NT2/D1 (cell line): ENCODE measurements around the gene VAV3.

Source experiments
- DNase-seq: peaks from one replicate; pipeline ENCODE4 v3.0.0-alpha.2; 2011; ENCODE audit warnings: low read depth, low spot score
- H3K27me3 ChIP-seq: 2 replicates; pipeline ENCODE4 v1.6.0; 2011; ENCODE audit warnings: mild to moderate bottlenecking; ENCODE audit not compliant: insufficient read length, insufficient read depth
- H3K36me3 ChIP-seq: 2 replicates; pipeline ENCODE4 v1.6.1; 2011; ENCODE audit warnings: mild to moderate bottlenecking, low read length, mixed read lengths; ENCODE audit not compliant: insufficient read depth, insufficient read length
- H3K4me1 ChIP-seq: 2 replicates; pipeline ENCODE4 v1.5.1; 2011; ENCODE audit not compliant: insufficient read depth, insufficient read length
- H3K4me3 ChIP-seq: 2 replicates; pipeline ENCODE4 v1.5.1; 2011; ENCODE audit warnings: low read depth; ENCODE audit not compliant: insufficient read length
- H3K9ac ChIP-seq: 2 replicates; pipeline ENCODE4 v1.6.0; 2011; ENCODE audit warnings: low read depth; ENCODE audit not compliant: insufficient read length
- H3K9me3 ChIP-seq: 2 replicates; pipeline ENCODE4 v1.5.1; 2011; ENCODE audit warnings: mild to moderate bottlenecking, low read length; ENCODE audit not compliant: insufficient read depth
- SUZ12 ChIP-seq: IDR thresholded peaks from 2 replicates; pipeline ENCODE4 v1.6.1; 2011; ENCODE audit not compliant: insufficient read length, insufficient read depth; ENCODE audit errors: extremely low read depth
- YY1 ChIP-seq: IDR thresholded peaks from 2 replicates; pipeline ENCODE4 v1.6.1; 2011; ENCODE audit not compliant: insufficient read length, insufficient read depth
- ZNF274 ChIP-seq: IDR thresholded peaks from 2 replicates; pipeline ENCODE4 v1.6.1; 2011; ENCODE audit warnings: mild to moderate bottlenecking, low read depth, low read length

Gene VAV3

GRCh38 chr1:107919953-107920352 lies 45.0 kb downstream of the VAV3 start:
- no peak for DNase-seq
- no peaks in the 10 kb centered on the region for H3K4me1 ChIP-seq
- H3K36me3 ChIP-seq = no peaks in the 10 kb centered on the region
- no peak overlapping the region for H3K4me3 ChIP-seq
- no peak for TF ChIP-seq SUZ12
- no peak for TF ChIP-seq ZNF274
- no peak for TF ChIP-seq YY1
- no peaks in the 10 kb centered on the region for H3K9me3 ChIP-seq
- H3K9ac ChIP-seq = no peak overlapping the region
- H3K27me3 ChIP-seq = no peaks in the 10 kb centered on the region

GRCh38 chr1:107914119-107914765 lies 50.7 kb downstream of the VAV3 start:
- no peak for DNase-seq
- Histone ChIP-seq H3K4me3 (no peak overlapping the region), H3K36me3 (no peaks in the 10 kb centered on the region), H3K4me1 (no peaks in the 10 kb centered on the region), H3K27me3 (no peaks in the 10 kb centered on the region), H3K9ac (no peak overlapping the region), H3K9me3 (no peaks in the 10 kb centered on the region)
- TF ChIP-seq SUZ12 = no peak
- TF ChIP-seq ZNF274 = no peak
- no peak for TF ChIP-seq YY1

- Histone ChIP-seq H3K27me3 (no peaks in the 10 kb centered on the region), H3K36me3 (no peaks in the 10 kb centered on the region), H3K9ac (no peak overlapping the region), H3K4me1 (no peaks in the 10 kb centered on the region), H3K9me3 (no peaks in the 10 kb centered on the region), H3K4me3 (no peak overlapping the region)
- no peak for DNase-seq
- TF ChIP-seq SUZ12 = no peak
- no peak for TF ChIP-seq YY1
- no peak for TF ChIP-seq ZNF274
Measured at GRCh38 chr1:107912656-107913055, 52.3 kb downstream of the VAV3 start.

DNA sequence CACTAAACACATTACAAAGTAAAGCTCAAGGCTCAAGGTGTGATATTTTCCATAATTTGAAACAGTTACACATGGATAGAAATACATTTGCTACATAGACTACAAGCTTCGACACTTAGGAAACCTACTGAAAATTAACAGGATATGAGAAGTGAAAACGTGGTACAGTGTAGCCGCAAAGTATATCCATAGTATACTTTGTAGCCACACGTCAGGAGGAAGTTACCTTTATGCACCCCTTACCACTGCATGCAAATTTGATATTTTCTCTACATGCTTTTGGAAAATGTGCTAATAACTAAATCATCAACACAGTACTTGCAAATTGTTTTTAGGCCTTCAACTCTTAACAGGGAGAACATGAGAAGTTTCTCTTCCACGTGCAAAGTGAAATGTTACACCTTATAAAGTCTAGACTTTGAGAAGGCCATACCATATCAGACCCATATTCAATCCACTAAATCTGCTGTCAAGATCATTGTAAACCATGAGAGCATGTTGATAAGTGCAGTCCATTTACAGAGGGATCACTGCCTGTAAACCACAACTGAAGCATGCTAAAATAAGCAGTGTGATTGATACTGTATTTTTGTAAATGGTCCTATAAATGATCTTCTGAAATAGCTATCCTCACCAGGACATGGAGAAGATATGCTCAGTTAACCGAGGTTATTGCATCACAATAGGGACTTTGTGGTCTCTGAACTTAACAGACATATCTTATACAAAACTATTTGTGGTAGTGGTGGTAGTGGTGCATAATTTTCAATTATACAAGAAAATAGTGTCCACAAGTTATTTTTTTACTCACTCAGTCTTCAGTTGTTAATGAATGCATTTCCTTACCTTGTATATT lies 64.7 kb downstream of the VAV3 start:
- no peak for DNase-seq
- Histone ChIP-seq H3K9me3 (no peaks in the 10 kb centered on the region), H3K4me3 (no peak overlapping the region), H3K4me1 (no peaks in the 10 kb centered on the region), H3K36me3 (no peaks in the 10 kb centered on the region), H3K27me3 (no peaks in the 10 kb centered on the region), H3K9ac (no peak overlapping the region)
- TF ChIP-seq SUZ12 = no peak
- no peak for TF ChIP-seq ZNF274
- TF ChIP-seq YY1 = no peak

GRCh38 chr1:107899655-107900054 lies 65.3 kb downstream of the VAV3 start:
- no peaks in the 10 kb centered on the region for H3K4me1 ChIP-seq
- no peak for DNase-seq
- no peaks in the 10 kb centered on the region for H3K36me3 ChIP-seq
- no peak overlapping the region for H3K9ac ChIP-seq
- H3K4me3 ChIP-seq = no peak overlapping the region
- no peaks in the 10 kb centered on the region for H3K27me3 ChIP-seq
- TF ChIP-seq ZNF274 = no peak
- H3K9me3 ChIP-seq = no peaks in the 10 kb centered on the region

GRCh38 chr1:107897438-107898345 lies 67.3 kb downstream of the VAV3 start:
- no peak for DNase-seq
- Histone ChIP-seq H3K9ac (no peak overlapping the region), H3K9me3 (0 out of 2 replicates have a peak, but pooled peaks cover 5% of the 10 kb centered on the region), H3K4me1 (no peaks in the 10 kb centered on the region), H3K4me3 (no peak overlapping the region), H3K36me3 (no peaks in the 10 kb centered on the region), H3K27me3 (no peaks in the 10 kb centered on the region)
- no peak for TF ChIP-seq YY1
- no peak for TF ChIP-seq SUZ12
- TF ChIP-seq ZNF274 = no peak

DNA sequence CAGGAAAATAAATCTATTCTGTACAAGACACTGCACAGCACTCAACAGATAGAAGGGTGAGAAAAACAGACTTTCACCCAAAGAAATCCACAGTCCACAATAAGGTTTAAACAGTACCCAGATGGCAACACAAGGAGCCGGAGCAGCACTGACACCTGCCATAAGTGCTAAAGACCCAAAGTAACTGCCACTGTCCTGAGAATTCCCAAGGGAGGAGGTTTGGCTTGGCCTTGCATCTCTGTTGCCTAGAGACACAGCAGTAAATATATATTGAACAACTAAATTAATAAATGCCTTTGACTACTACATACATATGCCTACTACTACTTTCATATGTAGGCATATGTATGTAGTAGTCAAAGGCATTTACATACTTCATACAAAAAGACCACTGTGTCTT lies 68.0 kb downstream of the VAV3 start:
- Histone ChIP-seq H3K4me1 (no peaks in the 10 kb centered on the region), H3K36me3 (no peaks in the 10 kb centered on the region), H3K27me3 (no peaks in the 10 kb centered on the region), H3K4me3 (no peak overlapping the region), H3K9me3 (0 out of 2 replicates have a peak, but pooled peaks cover 5% of the 10 kb centered on the region), H3K9ac (no peak overlapping the region)
- TF ChIP-seq YY1 = no peak
- no peak for TF ChIP-seq SUZ12
- TF ChIP-seq ZNF274 = no peak
- no peak for DNase-seq
